H9 (cell line): Measurements from ENCODE around the gene ZMAT2. TPM values are rescaled to one million over a fixed set of nuclear protein-coding genes. Genes with fewer than 3 reads are reported as not detected.
"Not testable (repeated sequence)": the region's sequence is repeated elsewhere in the genome, so short reads cannot be mapped to it uniquely, and the experiment has no call there.

ENCODE experiments used
- DNase-seq: peaks from one replicate; pipeline ENCODE4 v3.0.0-alpha.2; 2017
- H2AFZ ChIP-seq: one replicate; pipeline ENCODE4 v1.6.1; 2013; ENCODE audit warnings: mild to moderate bottlenecking, low read length, control low read depth, moderate library complexity
- H2AK5ac ChIP-seq: 2 replicates; pipeline ENCODE4 v1.6.1; 2013; ENCODE audit warnings: low read length, control low read depth, mixed read lengths; ENCODE audit not compliant: insufficient read length
- H2BK120ac ChIP-seq: one replicate; pipeline ENCODE4 v1.6.1; 2013; ENCODE audit warnings: low read depth, mild to moderate bottlenecking, low read length, control low read depth, inconsistent platforms; ENCODE audit not compliant: poor library complexity, severe bottlenecking
- H2BK12ac ChIP-seq: 2 replicates; pipeline ENCODE4 v1.6.1; 2013; ENCODE audit warnings: low read length, control low read depth, mixed read lengths, low read depth; ENCODE audit not compliant: insufficient read length
- H2BK15ac ChIP-seq: 2 replicates; pipeline ENCODE4 v1.6.1; 2013; ENCODE audit warnings: low read depth, low read length, control low read depth
- H2BK20ac ChIP-seq: one replicate; pipeline ENCODE4 v1.6.1; 2013; ENCODE audit warnings: low read depth, mild to moderate bottlenecking, low read length, control low read depth, inconsistent platforms; ENCODE audit not compliant: poor library complexity, severe bottlenecking
- H2BK5ac ChIP-seq: 2 replicates; pipeline ENCODE4 v1.6.1; 2013; ENCODE audit warnings: low read length, control low read depth, mixed read lengths; ENCODE audit not compliant: insufficient read length
- H3K14ac ChIP-seq: 2 replicates; pipeline ENCODE4 v1.6.1; 2013; ENCODE audit warnings: low read length, control low read depth; ENCODE audit not compliant: insufficient read depth
- H3K18ac ChIP-seq: 2 replicates; pipeline ENCODE4 v1.6.1; 2013; ENCODE audit warnings: low read depth, mild to moderate bottlenecking, mixed read lengths, low read length, control low read depth; ENCODE audit not compliant: insufficient read length
- H3K23ac ChIP-seq: 2 replicates; pipeline ENCODE4 v1.6.1; 2013; ENCODE audit warnings: low read length, control low read depth, mixed read lengths, low read depth; ENCODE audit not compliant: insufficient read length
- H3K23me2 ChIP-seq: 2 replicates; pipeline ENCODE4 v1.6.1; 2013; ENCODE audit warnings: low read depth, mild to moderate bottlenecking, mixed read lengths, low read length, control low read depth; ENCODE audit not compliant: insufficient read length, poor library complexity, severe bottlenecking
- H3K27ac ChIP-seq: 2 replicates; pipeline ENCODE4 v1.5.1; 2013; ENCODE audit warnings: low read length, control low read depth, mixed read lengths, low read depth; ENCODE audit not compliant: insufficient read length
- H3K27me3 ChIP-seq: 2 replicates; pipeline ENCODE4 v1.6.1; 2013; ENCODE audit warnings: low read length, control low read depth, inconsistent platforms; ENCODE audit not compliant: insufficient read depth
- H3K4ac ChIP-seq: 2 replicates; pipeline ENCODE4 v1.6.1; 2013; ENCODE audit warnings: low read depth, mild to moderate bottlenecking, control low read depth, inconsistent platforms, low read length, moderate library complexity
- H3K4me1 ChIP-seq: 2 replicates; pipeline ENCODE4 v1.6.1; 2013; ENCODE audit warnings: low read length, control low read depth, inconsistent platforms; ENCODE audit not compliant: insufficient read depth
- H3K4me2 ChIP-seq: 2 replicates; pipeline ENCODE4 v1.6.1; 2013; ENCODE audit warnings: low read length, control low read depth, mixed read lengths; ENCODE audit not compliant: insufficient read length, insufficient read depth
- H3K56ac ChIP-seq: 2 replicates; pipeline ENCODE4 v1.6.1; 2013; ENCODE audit warnings: low read depth, mild to moderate bottlenecking, mixed read lengths, low read length, control low read depth; ENCODE audit not compliant: insufficient read length
- H3K79me1 ChIP-seq: 2 replicates; pipeline ENCODE4 v1.6.1; 2013; ENCODE audit warnings: low read depth, mild to moderate bottlenecking, moderate library complexity, low read length, control low read depth, inconsistent platforms; ENCODE audit not compliant: insufficient read depth, poor library complexity, severe bottlenecking
- H3K79me2 ChIP-seq: 2 replicates; pipeline ENCODE4 v1.6.1; 2013; ENCODE audit warnings: low read length, control low read depth, inconsistent platforms; ENCODE audit not compliant: insufficient read depth
- H3K9ac ChIP-seq: 2 replicates; pipeline ENCODE4 v1.6.1; 2013; ENCODE audit warnings: low read length, control low read depth, mixed read lengths; ENCODE audit not compliant: insufficient read length; ENCODE audit errors: extremely low read depth
- H3K9me3 ChIP-seq: one replicate; pipeline ENCODE4 v1.6.1; 2013; ENCODE audit warnings: low read depth, low read length, inconsistent platforms; ENCODE audit not compliant: control insufficient read depth
- H3T11ph ChIP-seq: one replicate; pipeline ENCODE4 v1.6.1; 2013; ENCODE audit warnings: mild to moderate bottlenecking, low read length, control low read depth, inconsistent platforms
- H4K20me1 ChIP-seq: one replicate; pipeline ENCODE4 v1.6.1; 2013; ENCODE audit not compliant: control insufficient read depth, insufficient read length, insufficient read depth
- H4K5ac ChIP-seq: 2 replicates; pipeline ENCODE4 v1.6.1; 2013; ENCODE audit warnings: low read depth, mild to moderate bottlenecking, mixed read lengths, low read length, control low read depth; ENCODE audit not compliant: insufficient read length
- H4K8ac ChIP-seq: replicated peaks from 2 replicates; pipeline ENCODE4 v1.6.1; 2013; ENCODE audit warnings: low read length, control low read depth, mixed read lengths, low read depth; ENCODE audit not compliant: insufficient read length
- H4K91ac ChIP-seq: 2 replicates; pipeline ENCODE4 v1.6.1; 2013; ENCODE audit warnings: low read depth, mild to moderate bottlenecking, moderate library complexity, mixed read lengths, low read length, control low read depth; ENCODE audit not compliant: insufficient read length
- H3K27ac Mint-ChIP-seq, 3 experiments: 2 replicates in 2 of 3; 3 replicates in 1 of 3; pipeline ENCODE4 v1.8.0; 2020 to 2021; ENCODE audit warnings: mixed read lengths in 3 of 3, mild to moderate bottlenecking in 1 of 3, moderate library complexity in 1 of 3
- H3K27me3 Mint-ChIP-seq: 2 replicates; pipeline ENCODE4 v1.8.0; 2021; ENCODE audit warnings: low read depth, mild to moderate bottlenecking, moderate library complexity, mixed read lengths
- H3K36me3 Mint-ChIP-seq, 3 experiments: 2 replicates in 2 of 3; 3 replicates in 1 of 3; pipeline ENCODE4 v1.8.0; 2020 to 2021; ENCODE audit warnings: low read depth in 3 of 3, mixed read lengths in 3 of 3; ENCODE audit not compliant: insufficient read depth in 1 of 3
- H3K4me1 Mint-ChIP-seq, 2 experiments: 2 replicates each; pipeline ENCODE4 v1.8.0; 2020; ENCODE audit warnings: mixed read lengths in 2 of 2
- H3K4me3 Mint-ChIP-seq, 2 experiments: 2 replicates in 1 of 2; 3 replicates in 1 of 2; pipeline ENCODE4 v1.8.0; 2020 to 2021; ENCODE audit warnings: mild to moderate bottlenecking in 2 of 2, mixed read lengths in 2 of 2, moderate library complexity in 1 of 2
- H3K9me3 Mint-ChIP-seq, 2 experiments: 2 replicates in 1 of 2; 3 replicates in 1 of 2; pipeline ENCODE4 v1.8.0; 2020; ENCODE audit warnings: mild to moderate bottlenecking in 2 of 2, mixed read lengths in 2 of 2, moderate library complexity in 1 of 2
- WGBS: extraction: QIAGEN DNeasy Blood & Tissue Kit; methylation state at CpG from one replicate; pipeline ENCODE4 v1.1.7; 2013; ENCODE audit warnings: missing lambda C conversion rate, low lambda C conversion rate, mixed read lengths; ENCODE audit not compliant: insufficient read length; ENCODE audit errors: extremely low coverage; 5-methylcytosine and 5-hydroxymethylcytosine counted together
- total RNA-seq: library from RNA; stranded (reverse); gene quantifications from 2 replicates; pipeline ENCODE4 v1.2.1, GENCODE V29; 2021
- TF ChIP-seq, protein P1 (sequence below): fragments of 200-600 bp; sonication (generic); conservative IDR thresholded peaks from 3 replicates; pipeline ENCODE4 v1.8.0; 2021; ENCODE audit warnings: antibody characterized with exemption, mild to moderate bottlenecking

Gene ZMAT2
- total RNA-seq, 1 experiment from 2014 or later, result 61.8 TPM

DNA sequence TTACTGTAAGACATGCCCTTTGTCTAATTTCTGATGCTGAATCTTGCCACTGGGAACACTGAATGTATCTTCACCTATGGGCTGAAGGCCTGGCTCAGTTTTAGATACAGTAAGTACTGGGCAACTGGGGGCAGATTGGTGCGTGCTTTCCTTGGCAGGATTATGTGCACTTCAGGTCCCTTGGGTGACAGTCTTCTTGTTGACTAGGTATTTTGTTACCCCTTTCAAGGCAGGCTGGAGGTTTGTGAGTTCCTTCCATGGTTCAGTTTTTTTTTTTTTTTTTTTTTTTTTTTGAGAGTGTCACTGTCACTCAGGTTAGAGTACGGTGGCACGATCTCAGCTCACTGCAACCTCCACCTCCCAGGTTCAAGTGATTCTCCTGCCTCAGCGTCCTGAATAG is 7.6 kb downstream of the ZMAT2 start:
- no peaks in the 10 kb centered on the region for H3K79me2 ChIP-seq
- WGBS, result no CpG with 5 or more reads among the region's 4 CpGs
- no peak overlapping the region for H3K4ac ChIP-seq
- TF ChIP-seq, protein P1, sequence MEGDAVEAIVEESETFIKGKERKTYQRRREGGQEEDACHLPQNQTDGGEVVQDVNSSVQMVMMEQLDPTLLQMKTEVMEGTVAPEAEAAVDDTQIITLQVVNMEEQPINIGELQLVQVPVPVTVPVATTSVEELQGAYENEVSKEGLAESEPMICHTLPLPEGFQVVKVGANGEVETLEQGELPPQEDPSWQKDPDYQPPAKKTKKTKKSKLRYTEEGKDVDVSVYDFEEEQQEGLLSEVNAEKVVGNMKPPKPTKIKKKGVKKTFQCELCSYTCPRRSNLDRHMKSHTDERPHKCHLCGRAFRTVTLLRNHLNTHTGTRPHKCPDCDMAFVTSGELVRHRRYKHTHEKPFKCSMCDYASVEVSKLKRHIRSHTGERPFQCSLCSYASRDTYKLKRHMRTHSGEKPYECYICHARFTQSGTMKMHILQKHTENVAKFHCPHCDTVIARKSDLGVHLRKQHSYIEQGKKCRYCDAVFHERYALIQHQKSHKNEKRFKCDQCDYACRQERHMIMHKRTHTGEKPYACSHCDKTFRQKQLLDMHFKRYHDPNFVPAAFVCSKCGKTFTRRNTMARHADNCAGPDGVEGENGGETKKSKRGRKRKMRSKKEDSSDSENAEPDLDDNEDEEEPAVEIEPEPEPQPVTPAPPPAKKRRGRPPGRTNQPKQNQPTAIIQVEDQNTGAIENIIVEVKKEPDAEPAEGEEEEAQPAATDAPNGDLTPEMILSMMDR, result no peak
- no peak overlapping the region for H2BK20ac ChIP-seq
- H2BK120ac ChIP-seq, result no peak overlapping the region
- Mint-ChIP-seq H3K4me3 (no peak overlapping the region), H3K36me3 (peaks cover 24 to 43% (median 33%) of the 10 kb centered on the region in 3 experiments), H3K4me1 (peaks cover 6 to 12% of the 10 kb centered on the region in 2 experiments), H3K9me3 (no peaks in the 10 kb centered on the region; a peak in 1 of 5 replicates), H3K27me3 (peaks cover 3% of the 10 kb centered on the region; the same call in 1 of the 2 replicates), H3K27ac (no peak overlapping the region)
- no peak overlapping the region for H3K14ac ChIP-seq
- no peaks in the 10 kb centered on the region for H3K4me1 ChIP-seq
- H3K56ac ChIP-seq, result no peak overlapping the region
- no peaks in the 10 kb centered on the region for H4K20me1 ChIP-seq
- no peak overlapping the region for H2BK5ac ChIP-seq
- no peak overlapping the region for H2AK5ac ChIP-seq
- H3K23ac ChIP-seq, result no peak overlapping the region
- H2BK12ac ChIP-seq, result no peak overlapping the region
- no peak overlapping the region for H3K4me2 ChIP-seq
- H3K18ac ChIP-seq, result no peak overlapping the region
- no peak overlapping the region for H2BK15ac ChIP-seq
- no peaks in the 10 kb centered on the region for H3K9me3 ChIP-seq
- H4K8ac ChIP-seq, result no peak overlapping the region
- no peak for DNase-seq
- H3K79me1 ChIP-seq, result no peaks in the 10 kb centered on the region
- H3K9ac ChIP-seq, result no peak overlapping the region
- H3T11ph ChIP-seq, result no peak overlapping the region
- peaks cover 2% of the 10 kb centered on the region for H3K23me2 ChIP-seq
- no peak overlapping the region for H3K27ac ChIP-seq
- no peak overlapping the region for H4K91ac ChIP-seq
- no peaks in the 10 kb centered on the region for H3K27me3 ChIP-seq
- H2AFZ ChIP-seq, result no peak overlapping the region
- no peak overlapping the region for H4K5ac ChIP-seq

DNA sequence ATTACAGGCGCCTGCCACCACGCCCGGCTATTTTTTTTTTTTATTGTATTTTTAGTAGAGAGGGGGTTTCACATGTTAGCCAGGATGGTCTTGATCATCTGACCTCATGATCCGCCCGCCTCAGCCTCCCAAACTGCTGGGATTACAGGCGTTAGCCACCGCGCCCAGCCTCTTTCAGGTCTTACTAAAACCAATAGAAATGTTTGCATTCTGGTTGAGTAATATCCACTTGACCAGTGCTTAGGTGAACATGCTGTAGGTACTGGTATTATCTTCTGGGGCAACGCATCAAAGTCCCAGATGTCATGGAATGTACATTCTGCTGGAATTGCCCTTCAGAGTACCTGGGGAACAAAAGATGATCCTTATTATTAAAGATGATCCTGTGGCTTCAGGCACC is 8.5 kb downstream of the ZMAT2 start:
- H2AFZ ChIP-seq, H3K4me1 ChIP-seq, H4K91ac ChIP-seq, H3K27ac ChIP-seq, H3K56ac ChIP-seq, H4K20me1 ChIP-seq, DNase-seq, H2BK5ac ChIP-seq, H2BK120ac ChIP-seq, H4K5ac ChIP-seq, H4K8ac ChIP-seq, H3K27me3 Mint-ChIP-seq, H3K79me1 ChIP-seq, H3K4me2 ChIP-seq, H3K9me3 ChIP-seq, H2BK15ac ChIP-seq, H3T11ph ChIP-seq, H3K9ac ChIP-seq, H3K23me2 ChIP-seq, H3K9me3 Mint-ChIP-seq, H3K4ac ChIP-seq, H3K79me2 ChIP-seq, H3K27ac Mint-ChIP-seq, H2BK12ac ChIP-seq, H3K27me3 ChIP-seq, H3K4me3 Mint-ChIP-seq, H2BK20ac ChIP-seq, H3K23ac ChIP-seq, H3K14ac ChIP-seq, H3K18ac ChIP-seq, H2AK5ac ChIP-seq: not testable (repeated sequence)
- Mint-ChIP-seq H3K36me3 (peaks cover 18 to 33% (median 27%) of the 10 kb centered on the region in 3 experiments), H3K4me1 (peaks cover 6 to 12% of the 10 kb centered on the region in 2 experiments)
- WGBS, result no CpG with 5 or more reads among the region's 9 CpGs
